Suppressor macrophage (primary cell): ENCODE data around the gene TAS2R40.

ENCODE experiments used
- DNase-seq, 4 experiments: peaks; one replicate each; pipeline ENCODE4 v3.0.0-alpha.2; 2020 to 2022

The TAS2R40 gene

DNA sequence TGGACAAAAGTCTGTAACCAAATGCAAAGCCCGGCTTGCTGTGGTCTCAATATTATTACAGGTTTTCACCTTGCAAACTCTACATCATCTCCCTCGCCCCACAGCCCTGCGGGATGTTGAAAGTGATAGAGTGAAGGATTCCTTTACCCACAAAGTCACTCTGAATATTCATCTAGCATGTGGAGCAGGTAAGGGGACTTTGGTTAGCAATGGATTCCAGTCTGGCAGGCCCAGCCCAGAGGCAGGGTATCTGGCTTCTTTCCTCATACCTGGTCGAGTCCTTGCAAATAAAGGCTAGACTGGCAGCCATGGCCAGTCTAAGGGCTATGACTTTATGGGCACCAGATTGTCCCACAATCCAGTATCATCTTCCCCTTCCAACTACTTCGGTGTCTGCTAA, 3.2 kb downstream of the TAS2R40 start:
- no peak for DNase-seq

DNA sequence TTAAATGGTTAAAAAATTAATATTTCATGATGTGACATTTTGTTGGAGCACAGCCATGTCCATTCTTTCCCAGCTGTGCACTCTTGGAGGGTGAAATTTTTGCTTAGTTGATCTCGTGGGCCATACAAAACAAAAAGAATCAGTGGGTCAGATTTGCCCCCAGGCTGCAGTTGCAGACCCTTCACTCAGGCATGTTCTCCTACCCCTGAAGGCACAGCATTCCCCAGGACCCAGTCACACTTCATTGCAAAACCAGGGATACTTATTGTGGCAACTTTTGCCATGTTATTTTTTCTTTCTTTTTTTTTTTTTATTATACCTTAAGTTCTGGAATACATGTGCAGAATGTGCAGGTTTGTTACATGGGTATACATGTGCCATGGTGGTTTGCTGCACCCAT, 6.0 kb downstream of the TAS2R40 start:
- DNase-seq = no peak

DNA sequence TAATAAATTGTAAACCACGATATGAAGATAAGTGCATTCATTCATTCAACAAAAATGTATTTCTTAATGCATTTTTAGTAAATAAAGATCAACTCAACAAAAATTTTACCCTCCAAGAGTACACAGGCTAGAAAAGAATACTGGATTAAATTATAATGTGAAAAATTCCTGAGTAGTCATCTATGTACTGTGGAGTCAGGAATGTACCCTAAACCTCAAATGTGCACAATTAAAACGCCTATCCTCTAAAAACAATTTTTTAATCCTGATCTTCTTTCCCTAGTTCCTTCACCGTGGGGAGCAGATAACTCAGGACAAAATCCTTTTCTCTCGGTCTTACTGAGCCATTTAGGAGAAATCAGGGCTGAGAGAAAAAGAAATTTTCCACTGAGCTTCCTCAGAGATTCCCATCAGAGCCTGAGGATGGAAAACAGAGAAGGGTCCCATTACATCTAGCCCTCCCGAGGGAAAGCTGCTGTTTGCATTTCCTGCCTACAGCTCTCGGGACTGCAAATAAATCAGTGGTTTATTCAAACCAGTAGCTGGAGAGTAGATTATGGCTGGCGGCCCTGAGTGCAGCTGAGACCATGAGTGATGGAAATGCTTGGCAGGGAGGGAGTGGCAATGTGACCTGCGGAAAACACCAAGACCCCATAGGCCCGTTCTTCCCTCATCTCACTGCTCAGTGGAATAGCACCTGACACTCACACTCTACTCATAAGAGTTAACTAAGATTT, 7.4 kb downstream of the TAS2R40 start:
- DNase-seq = no peak

DNA sequence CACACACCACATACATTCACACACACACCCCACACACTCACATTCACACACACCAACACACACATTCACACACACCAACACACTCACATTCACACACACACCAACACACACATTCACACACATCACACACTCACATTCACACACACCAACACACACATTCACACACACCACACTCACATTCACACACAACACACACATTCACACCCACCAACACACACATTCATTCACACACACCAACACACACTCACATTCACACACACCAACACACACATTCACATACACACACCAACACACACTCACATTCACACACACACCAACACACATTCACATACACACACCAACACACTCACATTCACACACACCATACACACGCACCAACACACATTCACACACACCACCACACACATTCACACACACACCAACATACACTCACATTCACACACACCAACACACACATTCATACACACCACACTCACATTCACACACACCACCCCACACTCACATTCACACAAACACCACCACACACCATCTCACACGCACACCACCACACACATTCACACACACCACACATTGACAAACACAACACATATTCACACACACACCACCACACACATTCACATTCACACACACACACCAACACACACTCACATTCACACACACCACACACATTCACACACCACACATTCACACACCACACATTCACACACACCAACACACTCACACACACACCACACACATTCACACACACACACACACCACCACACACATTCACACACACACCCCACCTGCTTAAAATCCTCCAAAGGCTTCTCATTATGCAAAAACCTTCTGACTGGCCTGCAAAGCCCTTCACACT, 9.0 kb downstream of the TAS2R40 start:
- no peak for DNase-seq

DNA sequence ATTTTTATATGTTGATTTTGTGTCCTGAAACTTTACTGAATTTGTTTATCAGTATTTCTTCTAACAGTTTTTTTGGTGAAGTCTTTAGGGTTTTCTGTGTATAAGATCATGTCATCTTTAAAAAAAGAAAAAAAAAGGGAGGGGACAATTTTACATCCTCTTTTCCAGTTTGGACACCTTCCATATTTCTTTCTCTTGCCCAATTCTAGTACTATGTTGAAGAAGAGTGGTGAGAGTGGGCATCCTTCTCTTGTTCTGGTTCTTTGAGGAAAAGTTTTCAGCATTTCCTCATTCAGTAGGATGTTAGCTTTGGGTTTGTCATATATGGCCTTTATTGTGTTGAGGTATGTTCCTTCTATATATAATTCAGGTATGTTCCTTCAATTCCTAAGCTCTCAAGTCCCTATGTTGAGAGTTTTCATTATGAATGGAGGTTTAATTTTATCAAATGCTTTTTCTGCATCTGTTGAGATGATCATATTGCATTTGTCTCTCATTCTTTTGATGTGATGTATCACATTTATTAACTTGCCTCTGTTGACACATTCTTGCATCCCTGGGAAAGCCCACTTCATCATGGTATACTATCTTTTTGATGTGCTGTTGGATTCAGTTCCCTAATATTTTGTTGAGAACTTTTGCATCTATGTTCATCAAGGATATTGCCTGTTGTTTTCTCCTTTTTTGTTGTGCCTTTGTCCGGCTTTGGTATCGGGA, 12.1 kb downstream of the TAS2R40 start:
- DNase-seq = peak; percentile 24 to 86 (median 64)

DNA sequence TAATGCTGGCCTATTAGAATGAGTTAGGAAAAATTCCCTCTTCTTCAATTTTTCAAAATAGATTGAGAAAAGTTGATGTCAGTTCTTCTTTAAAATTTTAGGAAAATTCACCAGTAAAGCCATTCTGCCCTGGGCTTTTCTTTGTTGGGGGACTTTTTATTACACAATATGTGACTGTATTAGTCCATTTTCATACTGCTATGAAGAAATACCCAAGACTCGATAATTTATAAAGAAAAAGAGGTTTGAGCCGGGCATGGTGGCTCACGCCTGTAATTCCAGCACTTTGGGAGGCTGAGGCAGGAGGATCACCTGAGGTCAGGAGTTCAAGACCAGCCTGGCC, 12.7 kb downstream of the TAS2R40 start:
- no peak for DNase-seq

DNA sequence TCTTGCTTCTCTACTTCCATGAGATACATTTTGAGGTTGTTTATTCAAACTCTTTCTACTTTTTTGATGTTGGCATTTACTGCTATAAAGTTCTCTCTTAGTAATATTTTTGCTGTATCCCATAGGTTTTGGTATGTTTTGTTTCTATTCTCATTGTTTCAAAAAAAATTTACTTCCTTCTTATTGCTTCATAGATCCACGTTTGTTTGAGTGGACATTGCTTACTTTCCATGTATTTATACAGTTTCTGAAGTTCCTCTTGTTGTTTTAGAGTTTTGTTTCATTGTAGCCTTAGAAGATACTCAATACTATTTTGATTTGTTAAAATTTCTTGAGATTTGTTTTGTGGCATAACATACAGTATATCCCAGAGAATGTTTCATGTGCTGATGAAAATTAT, 13.7 kb downstream of the TAS2R40 start:
- DNase-seq = peak in 2 of 4 experiments; percentile 55 to 56

DNA sequence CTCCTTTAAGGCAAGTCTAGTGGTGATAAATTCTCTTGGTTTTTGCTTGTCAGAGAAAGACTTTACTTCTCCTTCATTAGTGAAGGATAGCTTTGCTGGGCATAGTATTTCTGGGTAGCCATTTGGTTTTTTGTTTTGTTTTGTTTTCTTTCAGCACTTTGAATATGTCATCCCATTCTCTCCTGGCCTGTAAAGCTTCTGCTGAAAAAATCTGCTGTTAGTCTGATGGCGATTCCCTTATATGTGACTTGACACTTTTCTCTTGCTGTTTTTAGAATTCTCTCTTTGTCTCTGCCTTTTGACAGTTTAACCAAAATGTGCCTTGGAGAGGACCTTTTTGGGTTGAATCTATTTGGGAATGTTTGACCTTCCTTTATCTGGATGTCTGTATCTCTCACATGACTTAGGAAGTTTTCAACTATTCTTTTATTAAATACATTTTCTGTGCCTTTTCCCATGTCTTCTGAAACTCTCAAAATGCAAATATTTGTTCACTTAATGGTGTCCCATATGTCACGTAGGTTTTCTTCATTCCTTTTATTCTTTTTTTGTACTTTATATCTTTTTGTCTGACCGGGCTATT, 14.7 kb downstream of the TAS2R40 start:
- no peak for DNase-seq

DNA sequence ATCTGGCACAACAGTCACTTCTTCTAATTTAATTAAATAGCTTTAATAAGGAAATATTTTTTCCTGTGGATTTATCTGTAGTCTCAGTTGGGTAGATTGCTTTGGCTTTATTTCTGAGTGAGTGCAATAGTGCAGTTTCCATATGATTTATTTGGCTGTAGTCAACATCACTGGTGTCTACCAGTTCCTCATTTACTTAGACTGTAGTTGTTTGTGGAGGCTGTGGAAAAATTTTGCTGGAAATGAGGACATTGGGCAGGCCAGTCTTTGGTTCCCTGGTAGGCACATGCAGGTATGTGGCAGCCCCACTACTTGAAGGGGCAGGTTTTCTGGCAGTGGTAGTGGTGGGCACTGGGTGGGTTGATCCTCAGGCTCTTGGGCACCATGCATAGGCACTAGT, 15.5 kb downstream of the TAS2R40 start:
- peak; percentile 57 to 83 (median 71) for DNase-seq

DNA sequence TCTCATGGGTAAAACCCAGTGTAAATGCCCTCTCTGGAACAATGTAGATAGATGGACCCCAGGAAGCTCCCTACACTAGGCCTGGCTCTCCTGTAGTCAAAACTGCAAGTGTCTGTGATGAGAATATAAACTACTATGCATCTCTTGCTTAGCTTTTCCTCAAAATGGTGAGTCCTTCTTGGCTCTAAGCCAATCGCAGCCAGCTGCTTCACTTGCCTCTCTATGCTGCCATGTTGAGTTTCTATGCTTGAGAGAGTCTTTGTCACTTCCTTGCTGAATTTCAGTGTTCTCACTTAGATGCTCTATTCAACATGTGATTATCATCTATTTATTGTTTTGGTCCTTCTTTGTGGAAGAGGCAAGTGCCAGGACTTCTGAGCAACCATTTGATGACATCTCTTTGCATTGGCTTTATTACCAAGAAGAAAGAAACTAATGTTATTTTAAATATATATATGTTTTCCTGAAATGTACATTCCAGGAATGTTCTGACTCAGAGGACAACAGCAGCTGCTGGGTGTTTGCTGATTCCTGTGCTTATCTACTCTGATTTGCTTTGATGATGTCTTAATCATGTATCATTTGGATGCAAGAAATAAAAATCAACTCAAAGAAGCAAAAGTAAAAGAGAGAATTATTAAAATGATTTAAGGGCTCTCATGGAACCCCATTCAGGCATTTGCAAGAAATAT, 16.6 kb downstream of the TAS2R40 start:
- no peak for DNase-seq

DNA sequence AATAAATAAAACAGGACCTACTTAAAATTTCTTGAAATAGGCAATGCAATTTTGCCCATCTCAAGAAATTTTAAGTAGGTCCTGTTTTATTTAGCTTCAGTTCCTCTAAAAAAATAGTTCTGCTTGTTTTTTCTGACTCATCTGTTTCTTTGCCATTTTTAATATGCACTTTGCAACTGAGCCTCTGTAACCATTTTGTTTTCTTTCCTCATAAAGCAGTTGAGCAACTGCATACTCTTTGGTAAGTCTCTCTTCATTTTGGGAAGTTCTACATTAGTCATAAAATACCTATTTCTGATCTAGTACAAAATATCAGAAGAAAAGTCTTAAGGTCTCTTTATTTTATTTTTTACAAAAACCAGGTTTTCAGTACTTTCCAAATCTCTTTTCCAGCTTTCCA, 18.0 kb downstream of the TAS2R40 start:
- peak; percentile 50 to 95 (median 72) for DNase-seq

DNA sequence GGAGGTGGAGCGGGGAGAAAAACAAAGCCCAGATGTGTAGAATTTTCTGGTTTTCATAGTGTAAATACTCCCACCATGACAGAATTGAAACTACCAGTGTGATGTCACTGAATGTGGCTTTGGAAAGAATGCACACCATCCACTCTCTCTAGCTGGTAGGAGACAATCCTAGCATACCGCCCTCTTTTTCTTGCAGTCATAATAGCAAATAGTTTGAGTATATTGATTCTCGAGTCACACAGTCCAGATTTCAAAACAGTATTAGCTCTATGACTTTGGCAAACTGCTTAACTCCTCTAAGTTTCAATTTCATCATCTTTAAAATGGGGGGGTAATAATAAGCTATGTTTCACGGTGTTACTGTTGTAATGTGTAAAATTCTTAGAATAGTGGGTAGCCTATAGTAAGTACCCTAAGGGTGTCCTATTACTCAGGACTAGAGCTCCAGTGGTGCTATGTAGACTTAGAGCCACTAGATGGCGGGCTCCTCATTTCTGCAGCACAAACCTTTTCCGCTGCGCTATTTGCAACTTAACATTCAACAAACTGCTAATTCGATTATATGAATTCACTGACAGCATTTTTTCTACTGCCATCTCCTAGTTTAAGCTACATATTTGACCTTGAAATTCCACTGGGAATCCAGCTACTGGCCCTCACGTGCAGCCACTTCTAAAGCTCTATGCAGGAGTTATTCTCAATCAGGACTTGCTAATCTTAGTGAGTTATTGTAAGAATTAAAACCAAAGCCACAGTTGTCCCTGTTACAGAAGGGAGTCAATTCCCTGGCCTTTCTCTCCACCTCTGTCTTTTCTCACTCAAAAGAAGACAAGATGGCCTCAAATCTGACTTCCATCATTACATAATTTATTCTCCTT, 18.7 kb downstream of the TAS2R40 start:
- peak; percentile 73 to 90 (median 82) for DNase-seq

DNA sequence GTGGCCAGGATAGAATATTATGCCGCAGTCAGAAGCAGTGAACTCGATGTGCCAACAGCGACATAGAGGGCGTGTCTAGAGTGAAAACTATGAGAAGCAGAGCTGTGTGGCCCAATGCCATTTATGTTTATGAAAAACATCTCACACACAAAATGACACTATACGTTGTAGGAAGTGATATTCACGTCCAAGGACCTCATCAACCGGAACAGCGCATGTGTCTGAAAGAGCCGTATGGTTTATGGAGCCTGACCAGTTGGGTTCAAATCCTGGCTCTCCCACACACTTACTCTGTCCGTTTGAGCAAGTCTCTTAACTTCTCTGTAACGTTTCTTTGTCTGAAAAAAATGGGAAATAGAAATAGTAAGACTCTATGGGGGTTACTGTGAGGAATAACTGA, 20.5 kb downstream of the TAS2R40 start:
- DNase-seq = peak in 3 of 4 experiments; percentile 24 to 50 (median 47)

DNA sequence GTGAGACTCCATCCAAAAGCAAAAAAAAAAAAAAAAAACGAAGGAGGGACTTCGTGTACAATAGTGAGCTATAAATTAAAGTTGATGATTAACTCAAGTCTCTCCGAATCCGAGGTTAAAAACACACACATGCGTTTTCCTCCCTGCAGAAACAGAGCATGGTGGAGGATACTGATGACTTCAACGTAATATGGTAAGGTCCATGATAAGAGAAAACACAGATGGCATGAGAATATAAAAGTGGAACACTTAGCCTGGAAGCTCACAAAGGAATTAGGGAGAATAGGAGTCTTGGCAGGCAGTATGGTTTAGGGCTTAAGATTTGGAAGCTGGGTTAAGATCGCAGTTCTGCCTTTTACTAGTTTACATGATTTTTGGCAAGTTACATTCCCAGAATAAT, 21.3 kb downstream of the TAS2R40 start:
- no peak for DNase-seq

DNA sequence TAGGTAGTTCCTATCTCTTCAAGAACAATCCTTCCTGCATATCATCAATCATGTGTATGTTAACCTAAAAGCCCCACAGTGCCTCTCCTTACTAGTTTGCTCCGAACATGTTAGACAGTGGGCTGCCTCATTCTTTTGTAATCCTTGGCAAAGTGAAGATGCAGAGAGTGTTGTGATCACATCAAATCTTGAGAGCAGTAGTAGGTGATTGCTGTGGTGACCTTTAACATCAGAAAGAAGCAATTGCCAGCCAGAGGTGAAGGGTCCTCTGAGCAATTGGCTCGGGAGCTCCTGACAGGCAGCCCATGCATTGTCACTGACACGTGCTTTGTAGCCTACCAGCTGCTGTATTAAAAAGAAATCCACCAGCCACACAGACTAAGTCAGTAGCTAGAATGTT, 21.8 kb downstream of the TAS2R40 start:
- no peak for DNase-seq

DNA sequence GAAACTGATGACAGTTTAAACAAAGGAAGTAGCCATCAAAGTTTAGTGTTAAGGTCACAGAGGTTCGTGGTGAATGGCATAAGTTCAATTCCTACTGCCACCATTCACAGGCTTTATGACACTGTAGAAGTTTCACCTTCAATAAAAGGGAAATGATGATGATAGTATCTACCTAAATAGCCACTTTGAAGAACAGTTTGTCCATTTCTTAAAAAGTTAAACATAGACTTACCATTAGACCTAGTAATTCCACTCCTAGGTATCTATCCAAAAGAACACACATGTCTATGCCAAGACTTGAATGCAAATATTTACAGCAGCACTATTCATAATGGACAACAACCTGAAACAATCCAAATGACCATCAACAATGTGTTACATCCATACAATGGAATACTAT, 22.5 kb downstream of the TAS2R40 start:
- no peak for DNase-seq

DNA sequence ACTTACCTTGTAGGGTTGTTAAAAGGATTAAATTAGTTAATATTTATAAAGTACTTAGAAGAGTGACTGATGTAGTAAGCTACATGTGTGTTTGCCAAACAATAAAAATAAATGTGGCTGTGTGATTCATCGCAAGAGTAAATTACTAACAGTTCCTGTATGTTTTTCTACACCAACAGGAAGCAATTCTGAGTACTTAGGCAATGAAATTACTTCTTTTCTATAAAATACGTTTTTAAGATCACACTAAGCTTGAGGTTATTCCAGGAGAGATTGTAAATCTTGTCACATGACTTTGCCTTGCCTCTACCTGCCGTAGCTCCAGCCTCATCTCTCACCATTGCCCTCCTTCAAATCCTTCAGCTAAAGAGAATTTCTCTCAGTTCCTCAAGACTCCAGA, 23.3 kb downstream of the TAS2R40 start:
- peak in 2 of 4 experiments; percentile 71 to 73 for DNase-seq

DNA sequence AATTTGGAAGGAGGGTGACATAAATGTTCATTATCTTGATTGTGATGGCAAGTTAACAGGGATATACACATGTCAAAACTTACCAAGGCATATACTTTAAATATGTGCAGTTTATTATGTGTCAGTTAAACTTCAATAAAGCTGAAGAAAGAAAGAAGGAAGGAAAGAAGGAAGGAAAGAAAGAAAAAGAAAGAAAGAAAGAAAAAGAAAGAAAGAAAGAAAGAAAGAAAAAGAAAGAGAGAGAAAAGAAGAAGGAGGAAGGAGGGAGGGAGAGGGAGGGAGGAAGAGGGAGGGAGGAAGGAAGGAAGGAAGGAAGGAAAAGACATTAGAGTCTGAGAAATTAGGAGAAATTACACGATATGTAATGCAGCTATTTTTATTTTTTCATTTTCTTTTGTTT, 25.5 kb downstream of the TAS2R40 start:
- DNase-seq = no peak

DNA sequence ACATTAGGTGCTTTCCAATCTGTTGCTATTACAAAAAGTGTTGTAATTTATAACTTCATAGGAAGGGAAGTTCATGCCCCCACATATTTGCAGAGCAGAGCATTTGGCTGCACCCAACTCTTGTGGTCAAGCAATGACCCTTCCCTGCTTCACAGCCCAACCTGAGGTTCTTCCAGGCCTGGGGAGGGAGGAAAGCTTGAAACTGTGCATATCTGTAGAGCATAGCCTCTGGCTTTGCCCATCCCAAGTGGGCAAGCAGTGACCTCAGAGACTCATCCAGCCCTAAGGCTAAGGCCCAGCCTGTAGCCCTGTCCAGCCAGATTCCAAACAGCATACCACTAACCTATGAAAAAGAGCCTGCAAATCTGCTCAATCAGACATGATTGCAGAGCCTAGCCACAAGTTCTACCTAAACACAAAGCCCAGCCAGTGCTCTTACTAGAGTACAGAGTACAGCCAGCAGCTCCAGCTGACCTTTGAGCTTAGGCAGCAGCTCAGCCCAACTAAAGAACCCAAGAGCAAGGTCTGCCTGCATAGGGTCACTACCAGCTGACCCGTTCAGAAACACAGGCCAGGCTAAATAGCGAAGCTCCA, 27.0 kb downstream of the TAS2R40 start:
- peak; percentile 32 to 69 (median 58) for DNase-seq

DNA sequence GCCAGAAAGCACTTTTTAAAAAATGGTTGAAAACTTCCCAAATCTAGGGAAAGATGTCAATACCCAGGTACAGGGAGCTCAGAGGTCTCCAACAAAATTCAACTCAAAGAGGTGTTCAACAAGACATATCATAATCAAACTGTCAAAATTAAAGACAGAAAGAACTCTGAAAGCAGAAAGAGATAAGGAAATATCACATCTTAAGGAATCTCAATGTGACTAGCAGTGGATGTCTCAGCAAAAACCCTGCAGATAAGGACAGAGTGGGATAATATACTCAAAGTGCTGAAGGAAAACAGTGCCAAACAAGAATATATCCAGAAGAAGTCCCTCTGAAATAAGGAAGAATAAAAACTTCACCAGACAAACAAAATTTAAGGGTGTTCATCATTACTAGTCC, 28.4 kb downstream of the TAS2R40 start:
- no peak for DNase-seq

DNA sequence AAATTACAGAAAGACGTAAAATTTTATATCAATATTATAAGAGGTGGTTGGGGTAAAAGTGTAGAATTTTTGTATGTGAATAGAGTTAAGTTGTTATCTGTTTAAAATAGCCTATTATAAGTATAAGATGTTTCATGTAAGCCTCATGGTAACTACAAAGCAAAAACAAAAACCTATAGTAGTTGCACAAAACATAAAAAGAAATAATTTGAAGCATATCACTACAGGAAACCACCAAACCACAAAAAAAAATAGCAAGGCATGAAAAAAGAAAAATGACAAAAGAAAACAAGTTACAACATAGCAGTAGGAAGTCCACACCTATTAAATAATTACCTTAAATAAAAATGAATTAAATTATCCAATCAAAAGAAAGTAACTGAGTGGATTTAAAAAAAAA, 29.0 kb downstream of the TAS2R40 start:
- no peak for DNase-seq
